Measurements from ENCODE around the gene TMA7. TPM values are rescaled to one million over a fixed set of nuclear protein-coding genes. Genes with fewer than 3 reads are reported as not detected.

Gene TMA7
- total RNA-seq, 2 donors from 2014 or later, result 290 to 326 TPM

- peaks cover 14% of the 10 kb centered on the region for H3K4me1 ChIP-seq (ENCODE audit: control insufficient read depth, insufficient read depth, low read length)
- 0% methylated on average over 22 to 86 of the region's 86 CpGs for WGBS, 2 experiments (ENCODE audit: insufficient coverage in 1 of 2, insufficient read length in 1 of 2)
Measured at GRCh38 chr3:48429317-48429959, 10.6 kb upstream of the TMA7 start.

GRCh38 chr3:48429960-48430707, 9.9 kb upstream of the TMA7 start, which contains the start of gene PLXNB1:
TSS of gene PLXNB1 (minus strand) at chr3:48430086. CDS start at chr3:48424611, 5,475 bp downstream.
- no peaks in the 10 kb centered on the region for H3K27me3 ChIP-seq (ENCODE audit: control insufficient read depth, insufficient read depth, low read length, poor library complexity, severe bottlenecking)
- WGBS, 2 experiments (ENCODE audit: insufficient coverage in 1 of 2, insufficient read length in 1 of 2), result 15 to 18% methylated on average over 9 to 15 of the region's 15 CpGs
- H3K36me3 ChIP-seq (ENCODE audit: control insufficient read depth, insufficient read depth, low read length), result peaks cover 34% of the 10 kb centered on the region
- peak within 1 kb of the TSS; percentile 99 for H3K27ac ChIP-seq (ENCODE audit: low read depth, low read length)
- peak; percentile 95 for DNase-seq
- TF ChIP-seq CTCF (conservative IDR thresholded peaks at IDR 0.05), result no peak
- H3K4me3 ChIP-seq (ENCODE audit: low read length), result peak within 1 kb of the TSS; percentile 84
- peak within 1 kb of the TSS; percentile 85 for H3K9ac ChIP-seq (ENCODE audit: extremely low read depth, low read length, poor library complexity, severe bottlenecking)
- H3K27me3 Mint-ChIP-seq (ENCODE audit: insufficient read depth), result no peaks in the 10 kb centered on the region
- H3K4me1 Mint-ChIP-seq, result peaks cover 39% of the 10 kb centered on the region
- H3K27ac Mint-ChIP-seq, result peak within 1 kb of the TSS; percentile 94
- no peaks in the 10 kb centered on the region for H3K9me3 Mint-ChIP-seq
- peaks cover 14% of the 10 kb centered on the region for H3K4me1 ChIP-seq (ENCODE audit: control insufficient read depth, insufficient read depth, low read length)
- H3K9me3 ChIP-seq (ENCODE audit: control insufficient read depth, low read length), result no peaks in the 10 kb centered on the region
- H3K36me3 Mint-ChIP-seq (ENCODE audit: low read depth), result peaks cover 32% of the 10 kb centered on the region
- H3K4me3 Mint-ChIP-seq, result peak within 1 kb of the TSS; percentile 90

More at GRCh38 chr3:48429317-48429959, 10.6 kb upstream of the TMA7 start:
- Histone ChIP-seq H3K27me3 (ENCODE audit: control insufficient read depth, insufficient read depth, low read length, poor library complexity, severe bottlenecking) (no peaks in the 10 kb centered on the region), H3K9me3 (ENCODE audit: control insufficient read depth, low read length) (no peaks in the 10 kb centered on the region), H3K36me3 (ENCODE audit: control insufficient read depth, insufficient read depth, low read length) (peaks cover 30% of the 10 kb centered on the region), H3K27ac (ENCODE audit: low read depth, low read length) (peak overlapping the region; percentile 99), H3K4me3 (ENCODE audit: low read length) (peak overlapping the region; percentile 84), H3K9ac (ENCODE audit: extremely low read depth, low read length, poor library complexity, severe bottlenecking) (peak overlapping the region; percentile 85)
- H3K9me3 Mint-ChIP-seq, result no peaks in the 10 kb centered on the region
- H3K4me3 Mint-ChIP-seq, result peak overlapping the region; percentile 90
- no peaks in the 10 kb centered on the region for H3K27me3 Mint-ChIP-seq (ENCODE audit: insufficient read depth)
- H3K4me1 Mint-ChIP-seq, result peaks cover 43% of the 10 kb centered on the region
- peak; percentile 90 for DNase-seq
- H3K27ac Mint-ChIP-seq, result peak overlapping the region; percentile 94
- no peak for TF ChIP-seq CTCF (conservative IDR thresholded peaks at IDR 0.05)
- H3K36me3 Mint-ChIP-seq (ENCODE audit: low read depth), result peaks cover 33% of the 10 kb centered on the region

GRCh38 chr3:48430708-48431101, 9.4 kb upstream of the TMA7 start:
- Histone ChIP-seq H3K4me1 (ENCODE audit: control insufficient read depth, insufficient read depth, low read length) (peaks cover 14% of the 10 kb centered on the region), H3K4me3 (ENCODE audit: low read length) (no peak overlapping the region), H3K27ac (ENCODE audit: low read depth, low read length) (no peak overlapping the region), H3K9me3 (ENCODE audit: control insufficient read depth, low read length) (no peaks in the 10 kb centered on the region), H3K36me3 (ENCODE audit: control insufficient read depth, insufficient read depth, low read length) (peaks cover 34% of the 10 kb centered on the region), H3K27me3 (ENCODE audit: control insufficient read depth, insufficient read depth, low read length, poor library complexity, severe bottlenecking) (no peaks in the 10 kb centered on the region), H3K9ac (ENCODE audit: extremely low read depth, low read length, poor library complexity, severe bottlenecking) (no peak overlapping the region)
- H3K27ac Mint-ChIP-seq, result peak overlapping the region; percentile 94
- H3K9me3 Mint-ChIP-seq, result no peaks in the 10 kb centered on the region
- no peaks in the 10 kb centered on the region for H3K27me3 Mint-ChIP-seq (ENCODE audit: insufficient read depth)
- H3K36me3 Mint-ChIP-seq (ENCODE audit: low read depth), result peaks cover 32% of the 10 kb centered on the region
- peaks cover 36% of the 10 kb centered on the region for H3K4me1 Mint-ChIP-seq
- no peak for TF ChIP-seq CTCF (conservative IDR thresholded peaks at IDR 0.05)
- WGBS, 2 experiments (ENCODE audit: insufficient coverage in 1 of 2, insufficient read length in 1 of 2), result 95 to 100% methylated on average over 1 of the region's 1 CpG
- H3K4me3 Mint-ChIP-seq, result peak overlapping the region; percentile 90
- DNase-seq, result no peak

Measured in endodermal cell (in vitro differentiated cells).